HG03469 (cell line): ENCODE results near the gene MPV17L2.
A peak's percentile ranks its signal among the peaks of the same experiment; 100 is the strongest.

ENCODE experiments used
- ATAC-seq: cut with Tn5 transposase; IDR thresholded peaks from one replicate; pipeline ENCODE4 v1.9.1; 2021; ENCODE audit warnings: mild to moderate bottlenecking, moderate library complexity, moderate number of reproducible peaks; ENCODE audit not compliant: unreplicated experiment

Gene MPV17L2

GRCh38 chr19:18160493-18160970 is 32.5 kb upstream of the MPV17L2 start:
- no peak for ATAC-seq

GRCh38 chr19:18160971-18161635 is 31.9 kb upstream of the MPV17L2 start:
- ATAC-seq: no peak

- no peak for ATAC-seq
Measured at GRCh38 chr19:18161636-18162002, 31.4 kb upstream of the MPV17L2 start.

- ATAC-seq: no peak
Measured at GRCh38 chr19:18164072-18164471, 28.9 kb upstream of the MPV17L2 start.

- ATAC-seq: no peak
Measured at GRCh38 chr19:18165794-18166544, 27.0 kb upstream of the MPV17L2 start.

- no peak for ATAC-seq
Measured at GRCh38 chr19:18167011-18167410, 26.0 kb upstream of the MPV17L2 start.

GRCh38 chr19:18167975-18168645 is 24.9 kb upstream of the MPV17L2 start:
- no peak for ATAC-seq

- no peak for ATAC-seq
Measured at GRCh38 chr19:18168673-18169381, 24.2 kb upstream of the MPV17L2 start.

GRCh38 chr19:18170714-18171255 is 22.2 kb upstream of the MPV17L2 start:
- no peak for ATAC-seq

GRCh38 chr19:18171605-18172327 is 21.3 kb upstream of the MPV17L2 start:
- no peak for ATAC-seq

GRCh38 chr19:18172331-18173053 is 20.5 kb upstream of the MPV17L2 start:
- ATAC-seq: no peak

- ATAC-seq: peak; percentile 2
Measured at GRCh38 chr19:18173054-18173571, 19.9 kb upstream of the MPV17L2 start.

GRCh38 chr19:18173572-18174288 is 19.3 kb upstream of the MPV17L2 start, which contains the start of gene IFI30:
Gene IFI30 (plus strand): TSS chr19:18173813. CDS start chr19:18173842, 29 bp downstream.
- ATAC-seq: peak; percentile 28

- no peak for ATAC-seq
Measured at GRCh38 chr19:18174983-18175382, 18.0 kb upstream of the MPV17L2 start.

GRCh38 chr19:18176367-18177310 is 16.4 kb upstream of the MPV17L2 start:
- ATAC-seq: no peak

GRCh38 chr19:18179957-18180356 is 13.1 kb upstream of the MPV17L2 start:
- ATAC-seq: no peak

- no peak for ATAC-seq
Measured at GRCh38 chr19:18183529-18183928, 9.5 kb upstream of the MPV17L2 start.
